ENCODE data around the gene SLC36A3.
"Not testable (repeated sequence)": the region's sequence is repeated elsewhere in the genome, so short reads cannot be mapped to it uniquely, and the experiment has no call there.

The SLC36A3 gene

GRCh38 chr5:151236888-151237287 is 66.7 kb downstream of the SLC36A3 start:
- DNase-seq = no peak

- DNase-seq = not testable (repeated sequence)
Observed at GRCh38 chr5:151235239-151235571, 68.4 kb downstream of the SLC36A3 start.

- peak; percentile 86 for DNase-seq
Observed at GRCh38 chr5:151234476-151235238, 68.9 kb downstream of the SLC36A3 start.

GRCh38 chr5:151233616-151234085 is 69.9 kb downstream of the SLC36A3 start:
- no peak for DNase-seq

GRCh38 chr5:151231359-151231758 is 72.2 kb downstream of the SLC36A3 start:
- DNase-seq = no peak

GRCh38 chr5:151230048-151230680 is 73.4 kb downstream of the SLC36A3 start:
- no peak for DNase-seq

DNA sequence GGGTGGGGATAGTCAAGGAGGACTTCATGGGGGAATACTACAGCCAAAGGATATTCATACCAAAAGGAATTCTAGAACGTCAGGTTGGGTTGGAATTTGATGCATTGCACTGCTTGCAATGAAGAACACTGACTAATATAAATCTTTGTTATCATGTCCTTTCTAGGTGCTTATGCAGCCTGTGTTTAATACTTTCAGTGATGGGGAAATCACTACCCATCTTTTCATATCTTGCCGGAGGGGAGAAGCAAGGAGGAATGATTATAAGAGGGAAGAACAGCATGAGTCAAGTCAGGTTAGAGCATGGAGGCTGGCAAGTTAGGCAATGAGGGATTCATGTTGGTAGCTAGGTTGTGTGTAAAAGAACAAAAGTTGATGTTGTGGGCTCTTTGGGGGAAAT is 74.6 kb downstream of the SLC36A3 start:
- no peak for DNase-seq

- DNase-seq = no peak
Observed at GRCh38 chr5:151227918-151228447, 75.6 kb downstream of the SLC36A3 start.

Data from hematopoietic multipotent progenitor cell treated with erythropoietin and hydrocortisone succinate and interleukin-3 and kit ligand, for 4 days (in vitro differentiated cells).